Pericardium fibroblast (primary cell): ENCODE results near the gene ZNF680. TPM values are rescaled to one million over a fixed set of nuclear protein-coding genes. Genes with fewer than 3 reads are reported as not detected.

Source experiments
- total RNA-seq: library from RNA; depleted of rRNA; stranded (reverse); fragments of >200 nt; gene quantifications from 2 replicates; pipeline ENCODE4 v1.2.3, GENCODE V29; 2015

The ZNF680 gene
- 8.8 and 11.7 TPM in 2 replicates for total RNA-seq

GRCh38 chr7:64562626-64563278, at the start of gene ZNF680:
ZNF680 (minus strand) TSS chr7:64563071; CDS start chr7:64562954, 117 bp downstream.

Other genes starting within 250 kb of the ZNF680 start
- gene ZNF736, start 249.1 kb downstream of the ZNF680 start, total RNA-seq = 2.0 and 12.5 TPM in 2 replicates
- gene ZNF107, start 103.1 kb upstream of the ZNF680 start, total RNA-seq = 2.0 and 2.2 TPM in 2 replicates
- 1.6 and 3.2 TPM in 2 replicates for gene ZNF138, start 231.4 kb upstream of the ZNF680 start, total RNA-seq